ENCODE measurements around the gene IQCH. TPM values are rescaled to one million over a fixed set of nuclear protein-coding genes. Genes with fewer than 3 reads are reported as not detected.

Gene IQCH
- total RNA-seq, 1 donor from 2014 or later: 1.5 TPM

- intact Hi-C loops (cut with micrococcal nuclease): no loop called here
- no peak for DNase-seq
- H3K36me3 Mint-ChIP-seq (ENCODE audit: low read depth): no peaks in the 10 kb centered on the region
- no peaks in the 10 kb centered on the region for H3K9me3 Mint-ChIP-seq
- ChIA-PET CTCF (no interaction called here), POLR2A (no interaction called here)
- ATAC-seq (ENCODE audit: low read depth): no peak
- H3K4me1 Mint-ChIP-seq: no peaks in the 10 kb centered on the region
- TF ChIP-seq CTCF (IDR thresholded peaks at IDR 0.05): no peak
- no peak overlapping the region for H3K4me3 Mint-ChIP-seq
- H3K27ac Mint-ChIP-seq: no peak overlapping the region
- H3K27me3 Mint-ChIP-seq: peaks cover 4% of the 10 kb centered on the region
Observed at GRCh38 chr15:67407786-67408185, 153.2 kb downstream of the IQCH start.

GRCh38 chr15:67409175-67409574 lies 154.6 kb downstream of the IQCH start:
- no peaks in the 10 kb centered on the region for H3K36me3 Mint-ChIP-seq (ENCODE audit: low read depth)
- peaks cover 4% of the 10 kb centered on the region for H3K27me3 Mint-ChIP-seq
- DNase-seq: no peak
- no peak for TF ChIP-seq CTCF (IDR thresholded peaks at IDR 0.05)
- no peak for ATAC-seq (ENCODE audit: low read depth)
- CTCF ChIA-PET: no interaction called here
- no peak overlapping the region for H3K27ac Mint-ChIP-seq
- H3K4me3 Mint-ChIP-seq: no peak overlapping the region
- H3K4me1 Mint-ChIP-seq: no peaks in the 10 kb centered on the region
- intact Hi-C loops (cut with micrococcal nuclease): no loop called here
- H3K9me3 Mint-ChIP-seq: no peaks in the 10 kb centered on the region
- POLR2A ChIA-PET: no interaction called here

- Mint-ChIP-seq H3K36me3 (ENCODE audit: low read depth) (no peaks in the 10 kb centered on the region), H3K27ac (no peak overlapping the region), H3K27me3 (peaks cover 2% of the 10 kb centered on the region), H3K4me3 (no peak overlapping the region), H3K4me1 (no peaks in the 10 kb centered on the region), H3K9me3 (no peaks in the 10 kb centered on the region)
- intact Hi-C loops (cut with micrococcal nuclease): no loop called here
- CTCF ChIA-PET: no interaction called here
- TF ChIP-seq CTCF (IDR thresholded peaks at IDR 0.05): no peak
- ATAC-seq (ENCODE audit: low read depth): no peak
- POLR2A ChIA-PET: no interaction called here
- DNase-seq: no peak
Observed at GRCh38 chr15:67411486-67411885, 156.9 kb downstream of the IQCH start.

- Mint-ChIP-seq H3K4me3 (no peak overlapping the region), H3K27ac (no peak overlapping the region), H3K9me3 (no peaks in the 10 kb centered on the region), H3K4me1 (no peaks in the 10 kb centered on the region), H3K36me3 (ENCODE audit: low read depth) (no peaks in the 10 kb centered on the region), H3K27me3 (peaks cover 2% of the 10 kb centered on the region)
- ATAC-seq (ENCODE audit: low read depth): no peak
- ChIA-PET CTCF (no interaction called here), POLR2A (interaction anchor here (1.0 kb wide), 1 partner anchor 11 kb away, joined by 3 read pairs; no protein-coding TSS in a partner anchor)
- DNase-seq: no peak
- intact Hi-C loops (cut with micrococcal nuclease): no loop called here
- no peak for TF ChIP-seq CTCF (IDR thresholded peaks at IDR 0.05)
Observed at GRCh38 chr15:67413770-67414390, 159.3 kb downstream of the IQCH start.

GRCh38 chr15:67415181-67415580 lies 160.6 kb downstream of the IQCH start:
- no peak for TF ChIP-seq CTCF (IDR thresholded peaks at IDR 0.05)
- Mint-ChIP-seq H3K27me3 (peaks cover 2% of the 10 kb centered on the region), H3K9me3 (no peaks in the 10 kb centered on the region), H3K27ac (no peak overlapping the region), H3K36me3 (ENCODE audit: low read depth) (no peaks in the 10 kb centered on the region), H3K4me3 (no peak overlapping the region), H3K4me1 (no peaks in the 10 kb centered on the region)
- DNase-seq (no peak), ATAC-seq (ENCODE audit: low read depth) (no peak)
- intact Hi-C loops (cut with micrococcal nuclease): no loop called here
- CTCF ChIA-PET: no interaction called here
- POLR2A ChIA-PET: no interaction called here

Data from activated B cell treated with CpG ODN at 0.5 μM for 24 hours (primary cell).